MM.1S (cell line): ENCODE data around the gene ASCL2.

Source experiments
- DNase-seq: peaks from one replicate; pipeline ENCODE4 v3.0.0-alpha.2; 2015
- H2AFZ ChIP-seq: fragments of 300-600 bp; sonication (generic); 2 replicates; pipeline ENCODE4 v1.6.0; 2016; ENCODE audit warnings: antibody characterized with exemption, low read length
- H3F3A ChIP-seq: fragments of 300-600 bp; sonication (generic); 2 replicates; pipeline ENCODE4 v1.6.1; 2016; ENCODE audit warnings: mild to moderate bottlenecking, antibody characterized with exemption, low read length, moderate library complexity, mixed read lengths; ENCODE audit not compliant: insufficient read depth
- H3K27ac ChIP-seq: fragments of 300-600 bp; sonication (generic); 2 replicates; pipeline ENCODE4 v1.5.1; 2016; ENCODE audit warnings: mild to moderate bottlenecking, low read length
- H3K27me3 ChIP-seq: fragments of 300-600 bp; sonication (generic); replicated peaks from 2 replicates; pipeline ENCODE4 v1.6.0; 2016; ENCODE audit warnings: low read length; ENCODE audit not compliant: insufficient read depth
- H3K36me3 ChIP-seq: fragments of 300-600 bp; sonication (generic); replicated peaks from 2 replicates; pipeline ENCODE4 v1.6.1; 2016; ENCODE audit warnings: mild to moderate bottlenecking, low read length, mixed read lengths; ENCODE audit not compliant: insufficient read depth
- H3K4me1 ChIP-seq: fragments of 300-600 bp; sonication (generic); 2 replicates; pipeline ENCODE4 v1.6.1; 2016; ENCODE audit warnings: low read length, mixed read lengths
- H3K4me2 ChIP-seq: fragments of 300-600 bp; sonication (generic); 2 replicates; pipeline ENCODE4 v1.6.0; 2016; ENCODE audit warnings: low read depth, low read length
- H3K4me3 ChIP-seq: fragments of 300-600 bp; sonication (generic); 2 replicates; pipeline ENCODE4 v1.5.1; 2016; ENCODE audit warnings: low read length, mixed read lengths
- H3K79me2 ChIP-seq: fragments of 300-600 bp; sonication (generic); 2 replicates; pipeline ENCODE4 v1.6.1; 2016; ENCODE audit warnings: mixed run types, low read length, mixed read lengths
- H3K9ac ChIP-seq: fragments of 300-600 bp; sonication (generic); 2 replicates; pipeline ENCODE4 v1.6.1; 2016; ENCODE audit warnings: low read length, mixed read lengths
- H3K9me2 ChIP-seq: fragments of 300-600 bp; sonication (generic); replicated peaks from 2 replicates; pipeline ENCODE4 v1.6.1; 2016; ENCODE audit warnings: mild to moderate bottlenecking, low read length, mixed read lengths; ENCODE audit not compliant: insufficient read depth
- H3K9me3 ChIP-seq: fragments of 300-600 bp; sonication (generic); replicated peaks from 2 replicates; pipeline ENCODE4 v1.6.1; 2016; ENCODE audit warnings: mild to moderate bottlenecking, low read length, mixed read lengths; ENCODE audit not compliant: insufficient read depth
- H4K20me1 ChIP-seq: fragments of 300-600 bp; sonication (generic); 2 replicates; pipeline ENCODE4 v1.6.1; 2016; ENCODE audit warnings: mild to moderate bottlenecking, low read length, moderate library complexity, mixed read lengths; ENCODE audit not compliant: insufficient read depth
- CTCF ChIP-seq: fragments of 300-600 bp; sonication (generic); IDR thresholded peaks from 2 replicates; pipeline ENCODE4 v1.5.1; 2016; ENCODE audit warnings: antibody characterized with exemption, low read length, mixed read lengths
- EZH2 ChIP-seq: fragments of 300-600 bp; sonication (generic); optimal IDR thresholded peaks from 2 replicates; pipeline ENCODE3; 2017; ENCODE audit warnings: low read depth, mild to moderate bottlenecking, antibody characterized with exemption, low read length, mixed read lengths
- EZH2phosphoT487 ChIP-seq: fragments of 300-600 bp; sonication (generic); IDR thresholded peaks from 2 replicates; pipeline ENCODE4 v1.6.1; 2018; ENCODE audit warnings: antibody characterized with exemption, low read length

The ASCL2 gene

GRCh38 chr11:2222451-2222850 is 47.9 kb downstream of the ASCL2 start:
- no peak for TF ChIP-seq EZH2phosphoT487
- TF ChIP-seq EZH2 = no peak
- no peak for TF ChIP-seq CTCF
- Histone ChIP-seq H4K20me1 (no peaks in the 10 kb centered on the region), H3K79me2 (no peaks in the 10 kb centered on the region), H3K4me1 (no peaks in the 10 kb centered on the region), H3K27me3 (peaks cover 85% of the 10 kb centered on the region), H3K9me2 (no peaks in the 10 kb centered on the region), H3K36me3 (no peaks in the 10 kb centered on the region), H2AFZ (no peak overlapping the region), H3K4me3 (no peak overlapping the region), H3K9ac (no peak overlapping the region), H3F3A (no peaks in the 10 kb centered on the region), H3K9me3 (no peaks in the 10 kb centered on the region), H3K27ac (no peak overlapping the region), H3K4me2 (no peak overlapping the region)
- no peak for DNase-seq

- Histone ChIP-seq H3K9ac (no peak overlapping the region), H4K20me1 (no peaks in the 10 kb centered on the region), H3K27me3 (peaks cover 86% of the 10 kb centered on the region), H3F3A (no peaks in the 10 kb centered on the region), H3K4me3 (no peak overlapping the region), H3K79me2 (no peaks in the 10 kb centered on the region), H3K4me2 (no peak overlapping the region), H3K36me3 (no peaks in the 10 kb centered on the region), H3K9me3 (no peaks in the 10 kb centered on the region), H3K9me2 (no peaks in the 10 kb centered on the region), H3K27ac (no peak overlapping the region), H2AFZ (no peak overlapping the region), H3K4me1 (no peaks in the 10 kb centered on the region)
- no peak for TF ChIP-seq CTCF
- no peak for TF ChIP-seq EZH2
- no peak for TF ChIP-seq EZH2phosphoT487
- DNase-seq = no peak
Measured at GRCh38 chr11:2221591-2221990, 48.8 kb downstream of the ASCL2 start.

GRCh38 chr11:2221024-2221423 is 49.4 kb downstream of the ASCL2 start:
- Histone ChIP-seq H3F3A (no peaks in the 10 kb centered on the region), H3K9ac (no peak overlapping the region), H3K36me3 (no peaks in the 10 kb centered on the region), H3K27ac (no peak overlapping the region), H3K79me2 (no peaks in the 10 kb centered on the region), H3K4me2 (no peak overlapping the region), H3K9me2 (no peaks in the 10 kb centered on the region), H3K4me3 (no peak overlapping the region), H4K20me1 (no peaks in the 10 kb centered on the region), H3K4me1 (no peaks in the 10 kb centered on the region), H3K27me3 (peaks cover 89% of the 10 kb centered on the region), H2AFZ (no peak overlapping the region), H3K9me3 (no peaks in the 10 kb centered on the region)
- no peak for DNase-seq
- TF ChIP-seq EZH2 (no peak), EZH2phosphoT487 (no peak), CTCF (no peak)
